HEK293T (cell line): Measurements from ENCODE around the gene MAD2L1BP.

ENCODE experiments used
- CTCF ChIA-PET: fragments of 350-600 bp; formaldehyde crosslinking; extraction: SDS; loops from one replicate; lab custom pipeline; 2021; ENCODE audit warnings: antibody characterized with exemption, inconsistent platforms; lab: Yijun Ruan, JAX
- POLR2A ChIA-PET: fragments of 350-600 bp; formaldehyde crosslinking; extraction: SDS; loops from one replicate; lab custom pipeline; 2020; ENCODE audit warnings: antibody characterized with exemption, inconsistent platforms; lab: Yijun Ruan, JAX
- DNase-seq: peaks from one replicate; pipeline ENCODE4 v3.0.0; 2012; ENCODE audit warnings: mixed read lengths; ENCODE audit errors: extremely low spot score
- ARNT ChIP-seq: fragments of 450-650 bp; IDR thresholded peaks from 2 replicates; pipeline ENCODE4 v1.6.1; 2017; ENCODE audit warnings: mild to moderate bottlenecking
- BHLHE40 ChIP-seq: fragments of 450-650 bp; IDR thresholded peaks from 2 replicates; pipeline ENCODE4 v1.6.1; 2016; ENCODE audit warnings: mild to moderate bottlenecking, moderate library complexity, borderline replicate concordance
- CTBP1 ChIP-seq: fragments of 450-650 bp; IDR thresholded peaks from 2 replicates; pipeline ENCODE4 v1.6.1; 2016; ENCODE audit warnings: borderline replicate concordance
- ELF4 ChIP-seq: fragments of 450-650 bp; IDR thresholded peaks from 2 replicates; pipeline ENCODE4 v1.6.1; 2017; ENCODE audit warnings: antibody characterized with exemption
- FOXA1 ChIP-seq: fragments of 450-650 bp; IDR thresholded peaks from 2 replicates; pipeline ENCODE4 v1.6.1; 2016; ENCODE audit warnings: mild to moderate bottlenecking
- FOXK2 ChIP-seq: fragments of 450-650 bp; IDR thresholded peaks from 2 replicates; pipeline ENCODE4 v1.6.1; 2016; ENCODE audit warnings: mild to moderate bottlenecking
- FOXM1 ChIP-seq: fragments of 450-650 bp; IDR thresholded peaks from 2 replicates; pipeline ENCODE4 v1.6.1; 2017; ENCODE audit warnings: mild to moderate bottlenecking, borderline replicate concordance
- HDGF ChIP-seq: fragments of 450-650 bp; IDR thresholded peaks from 2 replicates; pipeline ENCODE4 v1.6.1; 2017; ENCODE audit warnings: antibody characterized with exemption, borderline replicate concordance
- L3MBTL2 ChIP-seq: fragments of 450-650 bp; conservative IDR thresholded peaks from 2 replicates; pipeline ENCODE4 v1.6.1; 2016; ENCODE audit warnings: mild to moderate bottlenecking
- LEF1 ChIP-seq: fragments of 450-650 bp; IDR thresholded peaks from 2 replicates; pipeline ENCODE4 v1.6.1; 2017; ENCODE audit warnings: mild to moderate bottlenecking, borderline replicate concordance
- NFRKB ChIP-seq: fragments of 450-650 bp; IDR thresholded peaks from 2 replicates; pipeline ENCODE4 v1.6.1; 2016; ENCODE audit warnings: mild to moderate bottlenecking, moderate library complexity
- SP1 ChIP-seq: fragments of 450-650 bp; IDR thresholded peaks from 2 replicates; pipeline ENCODE4 v1.6.1; 2017
- SUZ12 ChIP-seq: fragments of 450-650 bp; IDR thresholded peaks from 2 replicates; pipeline ENCODE4 v1.6.1; 2016; ENCODE audit warnings: mild to moderate bottlenecking
- TARDBP ChIP-seq: fragments of 450-650 bp; IDR thresholded peaks from 2 replicates; pipeline ENCODE4 v1.6.1; 2016
- ZNF384 ChIP-seq: fragments of 450-650 bp; IDR thresholded peaks from 2 replicates; pipeline ENCODE4 v1.6.1; 2016
- TF ChIP-seq, protein P1 (sequence below): fragments of 450-650 bp; IDR thresholded peaks from 2 replicates; pipeline ENCODE4 v1.6.1; 2016

MAD2L1BP gene

GRCh38 chr6:43670623-43670986 lies 35.0 kb downstream of the MAD2L1BP start:
- no peak for DNase-seq
- TF ChIP-seq FOXM1 (no peak), SP1 (no peak), CTBP1 (no peak), SUZ12 (no peak)
- TF ChIP-seq, protein P1, sequence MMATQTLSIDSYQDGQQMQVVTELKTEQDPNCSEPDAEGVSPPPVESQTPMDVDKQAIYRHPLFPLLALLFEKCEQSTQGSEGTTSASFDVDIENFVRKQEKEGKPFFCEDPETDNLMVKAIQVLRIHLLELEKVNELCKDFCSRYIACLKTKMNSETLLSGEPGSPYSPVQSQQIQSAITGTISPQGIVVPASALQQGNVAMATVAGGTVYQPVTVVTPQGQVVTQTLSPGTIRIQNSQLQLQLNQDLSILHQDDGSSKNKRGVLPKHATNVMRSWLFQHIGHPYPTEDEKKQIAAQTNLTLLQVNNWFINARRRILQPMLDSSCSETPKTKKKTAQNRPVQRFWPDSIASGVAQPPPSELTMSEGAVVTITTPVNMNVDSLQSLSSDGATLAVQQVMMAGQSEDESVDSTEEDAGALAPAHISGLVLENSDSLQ = no peak
- ChIA-PET POLR2A (interaction anchor here (1.0 to 2.3 kb wide), 5 partner anchors 17 to 41 kb away, joined by 3 to 9 read pairs (median 4); partner anchors contain the start of genes GTPBP2, MAD2L1BP and MRPS18A), CTCF (interaction anchor here (1.1 to 1.6 kb wide), 3 partner anchors 40 to 408 kb away, joined by 3 to 4 read pairs (median 3); partner anchors contain the start of gene VEGFA)

DNA sequence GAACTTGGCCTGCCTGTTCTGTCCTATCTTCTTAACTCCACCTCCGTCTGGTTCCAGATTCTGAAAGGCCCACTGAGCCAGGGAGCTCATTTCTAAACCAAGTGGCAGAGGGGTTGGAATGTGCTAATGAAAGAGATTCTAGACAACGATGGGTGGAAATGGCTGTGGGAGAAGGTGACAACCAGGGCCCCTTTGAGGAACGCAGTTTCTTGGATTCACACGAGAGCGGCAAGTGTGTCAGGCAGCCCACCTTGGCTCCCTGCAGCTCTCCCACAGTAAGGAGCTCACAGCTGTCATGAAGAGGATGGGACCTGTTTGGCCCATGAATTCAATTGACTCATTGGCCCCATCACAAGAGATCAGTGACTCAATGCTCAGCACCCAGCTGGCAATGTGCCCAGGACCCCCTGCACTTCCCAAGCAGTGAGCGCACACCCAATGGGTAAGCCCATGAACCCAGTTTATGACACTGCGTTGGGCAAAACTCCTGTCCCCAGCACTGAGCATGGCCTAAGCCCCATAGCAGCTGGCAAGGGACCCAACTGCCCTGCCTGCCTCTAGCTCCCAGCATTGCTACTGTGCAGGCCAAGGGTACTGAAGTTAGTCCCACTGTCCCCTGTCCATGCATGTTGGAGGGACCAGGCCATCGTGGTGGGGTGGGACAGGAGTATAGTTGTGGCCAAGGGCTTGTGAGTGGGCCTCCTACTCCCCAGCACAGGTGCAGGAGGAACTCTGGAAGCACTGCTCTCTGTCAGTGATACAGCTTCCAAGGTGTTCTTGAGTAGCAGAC lies 35.6 kb downstream of the MAD2L1BP start:
- CTCF ChIA-PET = interaction anchor here (0.5 kb wide), 1 partner anchor 34 kb away, joined by 4 read pairs; no protein-coding TSS in a partner anchor
- DNase-seq = no peak
- no peak for TF ChIP-seq TARDBP
- TF ChIP-seq ELF4 = no peak
- no peak for TF ChIP-seq ZNF384
- no peak for TF ChIP-seq BHLHE40
- POLR2A ChIA-PET = interaction anchor here (1.1 to 2.3 kb wide), 6 partner anchors 11 to 99 kb away, joined by 3 to 9 read pairs (median 4); partner anchors contain the start of genes GTPBP2, MRPS18A and VEGFA

DNA sequence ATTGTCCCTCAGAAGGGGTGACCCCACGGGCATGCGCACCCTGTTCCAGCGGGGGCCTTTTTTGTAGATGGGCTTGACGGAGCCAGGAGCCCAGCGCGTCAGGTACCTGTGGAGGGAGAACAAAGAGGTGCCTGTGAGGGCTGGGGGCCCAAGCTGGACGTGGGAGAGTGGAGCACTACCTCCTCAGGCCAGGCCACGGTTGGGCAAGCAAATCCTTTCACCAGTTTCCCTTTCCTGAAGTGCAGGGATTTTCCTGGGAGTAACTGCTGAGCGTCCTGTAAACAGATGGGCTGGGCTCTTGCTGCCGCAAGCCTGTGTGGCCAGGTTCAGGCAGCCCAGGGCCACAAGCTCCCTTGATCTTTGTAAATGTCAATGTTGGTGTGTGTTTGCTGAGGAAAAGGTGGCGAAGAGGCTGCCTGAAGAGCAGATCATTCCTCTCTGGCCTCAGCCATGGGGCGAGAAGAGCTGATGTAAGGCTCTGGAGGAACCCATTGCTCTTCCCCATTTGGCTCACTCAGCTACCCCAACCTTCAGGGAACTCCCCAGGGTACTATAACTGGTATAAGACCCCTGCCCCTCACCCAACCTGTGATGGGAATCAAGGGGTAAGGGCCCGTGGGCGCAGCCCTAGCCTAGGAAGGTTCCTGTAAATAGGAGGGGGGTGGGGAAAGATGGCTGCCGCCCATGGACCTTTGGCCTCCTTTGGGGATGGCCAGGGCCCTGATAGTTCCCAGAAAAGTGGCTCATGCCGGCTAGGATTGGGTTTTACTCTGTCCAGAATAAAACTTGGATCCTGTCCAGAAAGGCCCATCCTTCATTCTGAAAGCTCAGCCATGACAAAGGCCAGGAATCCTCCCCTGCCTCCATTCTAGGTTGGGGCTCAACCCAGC lies 36.4 kb downstream of the MAD2L1BP start:
- ChIA-PET POLR2A (interaction anchor here (1.1 to 1.8 kb wide), 4 partner anchors 10 to 98 kb away, joined by 3 to 6 read pairs (median 4); partner anchors contain the start of genes MRPS18A and VEGFA), CTCF (interaction anchor here (0.5 to 0.6 kb wide), 2 partner anchors 25 to 35 kb away, joined by 3 to 4 read pairs; no protein-coding TSS in a partner anchor)
- TF ChIP-seq FOXK2 (no peak), ELF4 (no peak), BHLHE40 (no peak), ARNT (no peak), HDGF (no peak), FOXM1 (no peak), ZNF384 (no peak), SUZ12 (no peak), LEF1 (no peak), SP1 (no peak), CTBP1 (no peak), FOXA1 (no peak)
- TF ChIP-seq, protein P1 = no peak
- DNase-seq = no peak

- ChIA-PET POLR2A (interaction anchor here (1.1 kb wide), 1 partner anchor 11 kb away, joined by 3 read pairs; no protein-coding TSS in a partner anchor), CTCF (interaction anchor here (0.6 kb wide), 1 partner anchor 20 kb away, joined by 4 read pairs; no protein-coding TSS in a partner anchor)
- TF ChIP-seq SP1 (no peak), FOXA1 (no peak), ELF4 (no peak), ZNF384 (no peak), FOXM1 (no peak), TARDBP (no peak), ARNT (no peak), BHLHE40 (no peak), SUZ12 (no peak), CTBP1 (no peak), L3MBTL2 (no peak), LEF1 (no peak), FOXK2 (no peak), NFRKB (no peak)
- TF ChIP-seq, protein P1 = no peak
- no peak for DNase-seq
These were observed 37.9 kb downstream of the MAD2L1BP start for GRCh38 chr6:43673444-43674084.

DNA sequence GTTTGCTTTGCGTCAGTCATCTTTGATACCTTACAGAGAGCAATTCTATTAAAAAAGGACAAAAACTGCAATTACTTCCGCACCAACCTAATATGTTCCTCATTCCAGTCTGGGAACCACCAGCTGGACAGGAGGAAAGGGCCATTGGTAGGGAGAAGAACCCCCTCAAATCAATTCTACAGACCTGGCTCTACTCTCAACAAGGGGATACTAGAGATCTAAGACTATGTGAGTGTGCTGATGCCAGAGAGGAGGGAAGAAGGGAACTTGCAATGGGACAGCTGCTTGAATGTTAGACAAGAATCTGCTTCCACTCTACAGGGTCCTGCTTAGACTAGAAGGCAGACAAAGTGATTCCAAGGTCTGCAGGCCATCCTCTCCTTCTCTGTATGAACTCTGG lies 38.7 kb downstream of the MAD2L1BP start:
- TF ChIP-seq SUZ12 (no peak), ARNT (no peak), ELF4 (no peak), L3MBTL2 (no peak), NFRKB (no peak), LEF1 (no peak), FOXM1 (no peak), FOXK2 (no peak), FOXA1 (no peak), HDGF (no peak), CTBP1 (no peak), TARDBP (no peak), BHLHE40 (no peak)
- TF ChIP-seq, protein P1 = no peak
- ChIA-PET POLR2A (no interaction called here), CTCF (no interaction called here)
- no peak for DNase-seq
